ENCODE results near the gene CNTNAP5. TPM values are rescaled to one million over a fixed set of nuclear protein-coding genes. Genes with fewer than 3 reads are reported as not detected.

The CNTNAP5 gene
- total RNA-seq, 1 experiment from 2014 or later, result not detected

DNA sequence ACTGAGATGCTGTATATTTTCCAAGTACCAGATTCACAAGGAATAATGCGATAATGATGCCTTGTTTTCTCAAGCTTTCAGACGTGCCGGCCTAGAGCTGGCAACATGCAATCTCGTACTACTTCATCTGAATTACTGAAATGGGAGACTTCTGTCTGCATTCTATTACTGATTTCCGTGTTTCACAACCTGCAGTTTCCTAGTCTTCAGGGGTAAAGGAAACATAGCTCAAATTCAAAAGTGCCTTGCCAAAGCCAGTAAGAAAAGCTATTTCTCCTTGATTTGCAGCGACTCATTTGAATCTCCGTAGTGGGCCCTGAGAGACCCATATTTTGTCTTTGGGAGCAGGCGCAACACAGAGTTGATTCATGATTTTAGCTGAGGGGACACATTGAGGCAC, 289.0 kb downstream of the CNTNAP5 start:
- TF ChIP-seq, protein P1, sequence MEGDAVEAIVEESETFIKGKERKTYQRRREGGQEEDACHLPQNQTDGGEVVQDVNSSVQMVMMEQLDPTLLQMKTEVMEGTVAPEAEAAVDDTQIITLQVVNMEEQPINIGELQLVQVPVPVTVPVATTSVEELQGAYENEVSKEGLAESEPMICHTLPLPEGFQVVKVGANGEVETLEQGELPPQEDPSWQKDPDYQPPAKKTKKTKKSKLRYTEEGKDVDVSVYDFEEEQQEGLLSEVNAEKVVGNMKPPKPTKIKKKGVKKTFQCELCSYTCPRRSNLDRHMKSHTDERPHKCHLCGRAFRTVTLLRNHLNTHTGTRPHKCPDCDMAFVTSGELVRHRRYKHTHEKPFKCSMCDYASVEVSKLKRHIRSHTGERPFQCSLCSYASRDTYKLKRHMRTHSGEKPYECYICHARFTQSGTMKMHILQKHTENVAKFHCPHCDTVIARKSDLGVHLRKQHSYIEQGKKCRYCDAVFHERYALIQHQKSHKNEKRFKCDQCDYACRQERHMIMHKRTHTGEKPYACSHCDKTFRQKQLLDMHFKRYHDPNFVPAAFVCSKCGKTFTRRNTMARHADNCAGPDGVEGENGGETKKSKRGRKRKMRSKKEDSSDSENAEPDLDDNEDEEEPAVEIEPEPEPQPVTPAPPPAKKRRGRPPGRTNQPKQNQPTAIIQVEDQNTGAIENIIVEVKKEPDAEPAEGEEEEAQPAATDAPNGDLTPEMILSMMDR (IDR thresholded peaks at IDR 0.05; ENCODE audit: unreplicated experiment), result no peak
- BruUV-seq (replicated peaks), result no TSS peak
- H3K4me3 Mint-ChIP-seq (ENCODE audit: low read depth, unreplicated experiment), result no peak overlapping the region
- DNase-seq, result no peak
- intact Hi-C loops (cut with micrococcal nuclease; ENCODE audit: unreplicated experiment), result no loop called here
- peaks cover 9% of the 10 kb centered on the region for H3K9me3 Mint-ChIP-seq (ENCODE audit: low read depth, unreplicated experiment)
- H3K36me3 Mint-ChIP-seq (ENCODE audit: insufficient read depth, unreplicated experiment), result peaks cover 4% of the 10 kb centered on the region
- H3K4me1 Mint-ChIP-seq (ENCODE audit: low read depth, unreplicated experiment), result no peaks in the 10 kb centered on the region
- no peaks in the 10 kb centered on the region for H3K27me3 Mint-ChIP-seq (ENCODE audit: unreplicated experiment)
- no peak overlapping the region for H3K27ac Mint-ChIP-seq (ENCODE audit: unreplicated experiment)
- CTCF ChIA-PET, result interaction anchor here (0.6 kb wide), 1 partner anchor 1613 kb away, joined by 3 read pairs; no protein-coding TSS in a partner anchor

DNA sequence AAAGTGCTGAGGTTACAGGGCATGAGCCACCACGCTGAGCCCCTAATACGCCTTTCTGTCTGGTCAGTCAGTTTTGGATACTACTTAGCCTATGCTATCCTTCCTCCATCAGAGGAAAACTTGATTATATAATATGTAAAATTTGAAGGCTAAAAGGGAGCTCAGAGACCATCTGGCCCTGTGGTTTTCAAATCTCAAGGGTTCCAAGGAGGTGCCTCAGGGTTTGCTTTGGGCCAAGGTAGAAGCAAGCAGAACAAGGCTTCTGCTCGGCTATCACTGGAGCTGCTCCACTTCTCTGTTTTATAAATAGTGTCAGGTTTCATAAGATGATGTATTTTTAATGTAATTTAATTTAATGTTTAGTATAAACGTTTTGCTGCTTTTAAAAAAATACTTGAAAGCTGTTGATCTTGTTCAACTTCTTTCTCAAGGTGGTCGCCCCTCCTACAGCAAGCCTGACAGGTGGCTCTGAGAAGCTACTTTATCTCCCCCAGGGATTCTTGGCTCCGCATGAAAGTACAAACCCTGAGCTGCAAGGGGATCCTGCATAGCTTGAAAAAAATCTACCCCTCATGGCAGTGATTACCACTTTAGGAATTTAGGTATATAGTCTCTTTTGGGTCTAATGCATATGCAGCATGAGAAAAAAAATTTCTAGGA, 290.3 kb downstream of the CNTNAP5 start:
- Mint-ChIP-seq H3K36me3 (ENCODE audit: insufficient read depth, unreplicated experiment) (peaks cover 5% of the 10 kb centered on the region), H3K4me3 (ENCODE audit: low read depth, unreplicated experiment) (no peak overlapping the region), H3K27me3 (ENCODE audit: unreplicated experiment) (no peaks in the 10 kb centered on the region), H3K4me1 (ENCODE audit: low read depth, unreplicated experiment) (no peaks in the 10 kb centered on the region), H3K9me3 (ENCODE audit: low read depth, unreplicated experiment) (peaks cover 9% of the 10 kb centered on the region), H3K27ac (ENCODE audit: unreplicated experiment) (no peak overlapping the region)
- no TSS peak for BruUV-seq (replicated peaks)
- intact Hi-C loops (cut with micrococcal nuclease; ENCODE audit: unreplicated experiment), result no loop called here
- CTCF ChIA-PET, result no interaction called here
- DNase-seq, result no peak
- TF ChIP-seq, protein P1 (IDR thresholded peaks at IDR 0.05; ENCODE audit: unreplicated experiment), result no peak

DNA sequence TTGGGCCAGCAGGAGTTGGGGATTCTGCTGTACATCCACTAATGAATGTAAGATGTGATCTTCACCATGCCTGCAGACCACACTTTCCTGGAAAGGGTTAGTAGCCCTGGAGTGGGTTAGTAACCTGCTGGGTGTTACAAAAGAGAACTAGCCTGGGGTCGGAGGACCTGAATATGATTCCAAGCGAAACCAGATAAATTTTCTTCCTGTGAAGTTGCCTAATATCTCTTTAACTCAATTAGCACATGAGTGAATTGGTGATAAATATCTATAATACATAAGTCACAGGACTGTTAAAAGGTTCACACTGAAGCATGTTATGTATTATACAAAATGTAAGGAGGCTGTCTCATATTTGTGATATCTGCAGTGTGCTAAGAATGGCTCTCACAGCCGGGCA, 291.0 kb downstream of the CNTNAP5 start:
- no TSS peak for BruUV-seq (replicated peaks)

DNA sequence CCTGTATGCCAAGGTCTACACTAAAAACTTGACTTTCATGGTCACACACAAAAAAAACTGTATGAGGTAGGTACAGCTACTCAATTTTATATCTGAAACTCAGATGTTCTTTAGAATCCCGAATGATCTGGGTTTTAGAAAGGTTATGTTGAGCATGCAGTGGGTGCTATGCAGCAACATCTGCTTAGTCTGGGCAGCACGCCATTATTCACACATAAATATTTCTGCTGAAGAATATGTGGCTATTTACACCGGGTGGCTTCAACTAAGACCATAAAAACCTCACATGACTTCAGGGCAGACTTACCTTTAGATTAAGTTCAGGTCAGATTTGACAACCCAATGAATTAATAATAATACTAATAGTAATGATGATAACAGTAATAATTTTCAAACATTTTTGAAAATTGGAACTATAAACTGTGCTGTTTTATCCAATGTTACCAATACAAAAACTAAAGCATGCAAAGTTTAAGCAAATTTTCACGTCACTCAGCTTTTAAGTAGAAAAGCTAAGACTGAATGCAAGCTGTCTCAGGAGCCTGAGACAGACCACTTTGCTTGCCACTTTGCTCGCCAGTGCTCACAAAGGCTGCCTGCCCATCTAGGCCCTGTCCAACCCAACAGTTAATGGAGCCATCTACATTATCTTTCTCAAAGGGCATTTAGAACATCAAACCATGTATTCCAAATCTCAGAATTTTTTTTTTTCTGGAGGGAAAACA, 292.0 kb downstream of the CNTNAP5 start:
- H3K36me3 Mint-ChIP-seq (ENCODE audit: insufficient read depth, unreplicated experiment), result peaks cover 5% of the 10 kb centered on the region
- H3K9me3 Mint-ChIP-seq (ENCODE audit: low read depth, unreplicated experiment), result peaks cover 7% of the 10 kb centered on the region
- no peak overlapping the region for H3K27ac Mint-ChIP-seq (ENCODE audit: unreplicated experiment)
- CTCF ChIA-PET, result no interaction called here
- H3K4me1 Mint-ChIP-seq (ENCODE audit: low read depth, unreplicated experiment), result no peaks in the 10 kb centered on the region
- H3K4me3 Mint-ChIP-seq (ENCODE audit: low read depth, unreplicated experiment), result no peak overlapping the region
- H3K27me3 Mint-ChIP-seq (ENCODE audit: unreplicated experiment), result no peaks in the 10 kb centered on the region
- DNase-seq, result no peak
- no TSS peak for BruUV-seq (replicated peaks)
- intact Hi-C loops (cut with micrococcal nuclease; ENCODE audit: unreplicated experiment), result no loop called here
- TF ChIP-seq, protein P1 (IDR thresholded peaks at IDR 0.05; ENCODE audit: unreplicated experiment), result no peak

More for the DNA sequence above, 291.0 kb downstream of the CNTNAP5 start:
- Mint-ChIP-seq H3K4me3 (ENCODE audit: low read depth, unreplicated experiment) (no peak overlapping the region), H3K27ac (ENCODE audit: unreplicated experiment) (no peak overlapping the region), H3K4me1 (ENCODE audit: low read depth, unreplicated experiment) (no peaks in the 10 kb centered on the region), H3K9me3 (ENCODE audit: low read depth, unreplicated experiment) (peaks cover 12% of the 10 kb centered on the region), H3K27me3 (ENCODE audit: unreplicated experiment) (no peaks in the 10 kb centered on the region), H3K36me3 (ENCODE audit: insufficient read depth, unreplicated experiment) (peaks cover 5% of the 10 kb centered on the region)
- DNase-seq, result no peak
- CTCF ChIA-PET, result no interaction called here
- TF ChIP-seq, protein P1 (IDR thresholded peaks at IDR 0.05; ENCODE audit: unreplicated experiment), result no peak
- intact Hi-C loops (cut with micrococcal nuclease; ENCODE audit: unreplicated experiment), result no loop called here
